Breast epithelium (tissue), 3 donors: ENCODE measurements around the gene TFAP2B.

ENCODE experiments used
- POLR2AphosphoS5 ChIP-seq, 3 donors: sonication (generic); formaldehyde crosslinking; IDR thresholded peaks; one replicate each; pipeline ENCODE4 v1.6.1; 2017; ENCODE audit warnings: antibody characterized with exemption in 3 of 3
- TF ChIP-seq, protein P1 (sequence below), 3 donors: fragments of 450-650 bp; IDR thresholded peaks; one replicate each; pipeline ENCODE4 v1.5.1; 2016 to 2017; ENCODE audit warnings: antibody characterized with exemption in 3 of 3, mild to moderate bottlenecking in 3 of 3, moderate library complexity in 3 of 3

DNA sequence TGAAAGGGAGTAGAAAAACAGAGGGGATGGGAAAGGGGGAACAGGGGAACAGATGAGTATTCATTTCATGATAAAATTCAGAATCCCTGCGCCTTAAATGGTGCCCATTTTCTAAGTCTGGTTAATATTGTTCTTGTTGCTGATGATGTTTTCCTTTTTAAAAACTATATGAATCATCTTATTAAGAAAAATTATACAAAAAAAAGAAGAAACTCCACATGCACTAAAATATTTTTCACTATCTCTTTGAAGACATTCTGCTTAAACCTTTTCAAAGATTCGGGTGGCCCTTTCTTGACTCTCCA lies 1.1 kb upstream of the TFAP2B start:
- no peak for TF ChIP-seq POLR2AphosphoS5 (IDR thresholded peaks at IDR 0.05)
- TF ChIP-seq, protein P1, sequence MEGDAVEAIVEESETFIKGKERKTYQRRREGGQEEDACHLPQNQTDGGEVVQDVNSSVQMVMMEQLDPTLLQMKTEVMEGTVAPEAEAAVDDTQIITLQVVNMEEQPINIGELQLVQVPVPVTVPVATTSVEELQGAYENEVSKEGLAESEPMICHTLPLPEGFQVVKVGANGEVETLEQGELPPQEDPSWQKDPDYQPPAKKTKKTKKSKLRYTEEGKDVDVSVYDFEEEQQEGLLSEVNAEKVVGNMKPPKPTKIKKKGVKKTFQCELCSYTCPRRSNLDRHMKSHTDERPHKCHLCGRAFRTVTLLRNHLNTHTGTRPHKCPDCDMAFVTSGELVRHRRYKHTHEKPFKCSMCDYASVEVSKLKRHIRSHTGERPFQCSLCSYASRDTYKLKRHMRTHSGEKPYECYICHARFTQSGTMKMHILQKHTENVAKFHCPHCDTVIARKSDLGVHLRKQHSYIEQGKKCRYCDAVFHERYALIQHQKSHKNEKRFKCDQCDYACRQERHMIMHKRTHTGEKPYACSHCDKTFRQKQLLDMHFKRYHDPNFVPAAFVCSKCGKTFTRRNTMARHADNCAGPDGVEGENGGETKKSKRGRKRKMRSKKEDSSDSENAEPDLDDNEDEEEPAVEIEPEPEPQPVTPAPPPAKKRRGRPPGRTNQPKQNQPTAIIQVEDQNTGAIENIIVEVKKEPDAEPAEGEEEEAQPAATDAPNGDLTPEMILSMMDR (IDR thresholded peaks at IDR 0.05), result no peak
